Ovary (tissue), 9 donors: ENCODE results near the gene HTR3B. TPM values are rescaled to one million over a fixed set of nuclear protein-coding genes. Genes with fewer than 3 reads are reported as not detected.

Experiments used
- DNase-seq, 5 donors: peaks; one replicate each; pipeline ENCODE4 v3.0.0-alpha.2; 2019 to 2020
- H3K27ac ChIP-seq, 2 donors: fragments of 200-600 bp; one replicate each; pipeline versions ENCODE4 v1.5.1 to v1.8.0; 2019 to 2022
- H3K27me3 ChIP-seq: fragments of 200-600 bp; one replicate; pipeline ENCODE4 v1.8.0; 2022
- H3K36me3 ChIP-seq: fragments of 200-600 bp; sonication (generic); one replicate; pipeline ENCODE4 v1.5.1; 2019
- H3K4me1 ChIP-seq: one replicate; pipeline ENCODE4 v1.8.1; 2013; ENCODE audit warnings: mild to moderate bottlenecking, moderate library complexity; ENCODE audit not compliant: insufficient read depth
- H3K4me3 ChIP-seq: fragments of 200-600 bp; sonication (generic); one replicate; pipeline ENCODE4 v1.5.1; 2017
- H3K9me3 ChIP-seq, 2 donors: fragments of 200-600 bp in 1 of 2; sonication (generic) in 1 of 2; one replicate each; pipeline versions ENCODE4 v1.5.1 to v1.8.1; 2013 to 2019; ENCODE audit warnings: mild to moderate bottlenecking in 1 of 2, moderate library complexity in 1 of 2
- CTCF ChIP-seq, 3 donors: fragments of 450-650 bp in 2 of 3; fragments of 200-600 bp in 1 of 3; IDR thresholded peaks; one replicate each; pipeline versions ENCODE4 v1.5.1 to v1.8.0; 2016 to 2022; ENCODE audit warnings: antibody characterized with exemption in 3 of 3, mild to moderate bottlenecking in 1 of 3
- EP300 ChIP-seq: sonication (generic); formaldehyde crosslinking; IDR thresholded peaks from one replicate; pipeline ENCODE4 v1.6.1; 2017; ENCODE audit warnings: antibody characterized with exemption
- POLR2A ChIP-seq: fragments of 450-650 bp; IDR thresholded peaks from one replicate; pipeline ENCODE4 v1.6.1; 2017; ENCODE audit warnings: antibody characterized with exemption, mild to moderate bottlenecking, moderate library complexity
- WGBS, 3 donors: extraction: QIAGEN DNeasy Blood & Tissue Kit in 1 of 3; methylation state at CpG; one replicate each; pipeline versions ENCODE4 v1.1.5 to v1.1.7; 2013 to 2017; 5-methylcytosine and 5-hydroxymethylcytosine counted together
- intact Hi-C, 4 donors: fragments of 100-400 bp; cut with DNase I; formaldehyde crosslinking; loops; one replicate each; pipeline versions ENCODE4 v1.11.0 to v1.15.1; 2022 to 2023
- polyA plus RNA-seq, 2 donors: library from polyadenylated mRNA; stranded (reverse); fragments of 200-250 nt in 1 of 2; fragments of 350-450 nt in 1 of 2; fragmentation: Illumina TruSeq in 1 of 2; extraction: RNeasy Lipid Tissue Mini Kit (QIAGEN cat#74804) in 1 of 2; gene quantifications; one replicate each; pipeline ENCODE4 v1.2.3, GENCODE V29; 2013 to 2014
- total RNA-seq, 7 donors: library from RNA; depleted of rRNA in 2 of 7; stranded (reverse); fragments of >200 nt in 2 of 7; fragmentation: NEBNext Ultra II Directional in 3 of 7; extraction: Animal tissue kit (Norgen Biotek cat#: 25700) in 3 of 7; gene quantifications; one replicate each; pipeline versions ENCODE4 v1.1.0 to v1.2.4, GENCODE V29; 2016 to 2023
- donor health status: DM: no; HTN: no; CAD: no; lungs with moderate emphysema.
- donor health status: DM: no; HTN: no; CAD: no.
- donor health status: Bipolar disorder and iron deficiency.
- donor health status: DM: yes; HTN: yes; CAD: no.
- donor health status: DM: no; HTN: no; CAD: no.
- donor health status: DM: yes; HTN: yes; CAD: no.

Gene HTR3B
- total and polyA plus RNA-seq, 9 donors, result not detected

- WGBS, 3 donors, result 71 to 78% (median 77%) methylated on average over 10 of the region's 10 CpGs
- intact Hi-C loops, result loop anchor here in 3 of 4 donors (2.0 to 10.0 kb wide), 4 partner anchors 159 to 369 kb away; partner anchors contain the start of gene ZBTB16 (in 1 of the 3)
These were observed 9.0 kb upstream of the HTR3B start for GRCh38 chr11:113895367-113896155.

GRCh38 chr11:113896156-113896879 lies 8.3 kb upstream of the HTR3B start:
- H3K4me3 ChIP-seq, result no peak overlapping the region
- no peak overlapping the region for H3K27ac ChIP-seq
- intact Hi-C loops, result loop anchor here in 3 of 4 donors (2.0 to 10.0 kb wide), 4 partner anchors 158 to 368 kb away; partner anchors contain the start of gene ZBTB16 (in 1 of the 3)
- no peaks in the 10 kb centered on the region for H3K27me3 ChIP-seq
- peak in 4 of 5 donors; percentile 41 to 51 (median 48) for DNase-seq
- 23 to 33% (median 32%) methylated on average over 10 of the region's 10 CpGs for WGBS, 3 donors
- no peaks in the 10 kb centered on the region for H3K36me3 ChIP-seq
- TF ChIP-seq CTCF (IDR thresholded peaks at IDR 0.05), result peak; percentile 48 to 69 (median 66)
- TF ChIP-seq EP300, result no peak
- peaks cover 1% of the 10 kb centered on the region for H3K4me1 ChIP-seq
- H3K9me3 ChIP-seq, result no peaks in the 10 kb centered on the region

More at GRCh38 chr11:113895367-113896155, 9.0 kb upstream of the HTR3B start:
- no peak overlapping the region for H3K27ac ChIP-seq
- H3K4me1 ChIP-seq, result peaks cover 1% of the 10 kb centered on the region
- no peak for TF ChIP-seq EP300
- no peak for TF ChIP-seq CTCF (IDR thresholded peaks at IDR 0.05)
- no peak for TF ChIP-seq POLR2A
- H3K9me3 ChIP-seq, result no peaks in the 10 kb centered on the region
- H3K36me3 ChIP-seq, result no peaks in the 10 kb centered on the region
- no peak for DNase-seq
- no peak overlapping the region for H3K4me3 ChIP-seq
- H3K27me3 ChIP-seq, result no peaks in the 10 kb centered on the region

GRCh38 chr11:113901141-113901540 lies 3.5 kb upstream of the HTR3B start:
- Histone ChIP-seq H3K4me3 (no peak overlapping the region), H3K4me1 (peaks cover 1% of the 10 kb centered on the region), H3K27ac (no peak overlapping the region), H3K27me3 (no peaks in the 10 kb centered on the region), H3K36me3 (no peaks in the 10 kb centered on the region), H3K9me3 (no peaks in the 10 kb centered on the region)
- intact Hi-C loops, result no loop called here
- no peak for DNase-seq
- WGBS, 3 donors, result 78 to 85% (median 82%) methylated on average over 2 of the region's 2 CpGs
- TF ChIP-seq EP300, result no peak
- no peak for TF ChIP-seq POLR2A
- no peak for TF ChIP-seq CTCF (IDR thresholded peaks at IDR 0.05)

- intact Hi-C loops, result no loop called here
- no peaks in the 10 kb centered on the region for H3K4me1 ChIP-seq
- 26 to 36% (median 34%) methylated on average over 4 of the region's 4 CpGs for WGBS, 3 donors
- H3K9me3 ChIP-seq, result no peaks in the 10 kb centered on the region
- DNase-seq, result no peak
- TF ChIP-seq EP300, result no peak
- H3K27me3 ChIP-seq, result no peaks in the 10 kb centered on the region
- no peak overlapping the region for H3K27ac ChIP-seq
- no peak overlapping the region for H3K4me3 ChIP-seq
- no peaks in the 10 kb centered on the region for H3K36me3 ChIP-seq
These were observed 1.4 kb downstream of the HTR3B start for GRCh38 chr11:113906038-113906437.
